22Rv1 (cell line): ENCODE data around the gene HSF2BP.
"Not testable (repeated sequence)": the region's sequence is repeated elsewhere in the genome, so short reads cannot be mapped to it uniquely, and the experiment has no call there.

ENCODE experiments used
- H3K27ac ChIP-seq: fragments of 450-650 bp; 2 replicates; pipeline ENCODE4 v1.5.1; 2017
- CTCF ChIP-seq: fragments of 450-650 bp; IDR thresholded peaks from 2 replicates; pipeline ENCODE4 v1.5.1; 2017; ENCODE audit warnings: mild to moderate bottlenecking
- ZFX ChIP-seq: fragments of 450-650 bp; IDR thresholded peaks from 2 replicates; pipeline ENCODE4 v1.6.1; 2017; ENCODE audit warnings: antibody characterized with exemption, borderline replicate concordance

HSF2BP gene

GRCh38 chr21:43600642-43601402 is 58.5 kb downstream of the HSF2BP start:
- no peak overlapping the region for H3K27ac ChIP-seq
- TF ChIP-seq ZFX (no peak), CTCF (no peak)

DNA sequence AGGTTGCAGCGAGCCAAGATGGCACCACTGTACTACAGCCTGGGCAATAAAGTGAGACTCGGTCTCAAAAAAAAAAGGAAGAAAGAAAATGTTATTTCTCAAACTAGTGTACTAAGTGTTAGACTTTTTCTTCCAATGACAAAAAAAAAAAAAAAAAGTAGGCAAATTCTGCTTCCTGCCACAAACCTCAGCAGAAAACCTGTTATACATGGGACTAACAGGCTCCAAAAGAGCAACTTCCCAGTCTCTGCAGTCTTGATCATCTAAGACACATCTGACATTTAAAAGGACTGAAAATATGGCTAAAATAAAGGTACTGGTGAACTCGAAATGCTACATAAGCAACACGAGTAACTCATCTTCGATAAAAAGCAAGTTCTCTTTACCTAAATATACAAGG is 59.6 kb downstream of the HSF2BP start:
- no peak for TF ChIP-seq CTCF
- TF ChIP-seq ZFX, result no peak
- H3K27ac ChIP-seq, result no peak overlapping the region

DNA sequence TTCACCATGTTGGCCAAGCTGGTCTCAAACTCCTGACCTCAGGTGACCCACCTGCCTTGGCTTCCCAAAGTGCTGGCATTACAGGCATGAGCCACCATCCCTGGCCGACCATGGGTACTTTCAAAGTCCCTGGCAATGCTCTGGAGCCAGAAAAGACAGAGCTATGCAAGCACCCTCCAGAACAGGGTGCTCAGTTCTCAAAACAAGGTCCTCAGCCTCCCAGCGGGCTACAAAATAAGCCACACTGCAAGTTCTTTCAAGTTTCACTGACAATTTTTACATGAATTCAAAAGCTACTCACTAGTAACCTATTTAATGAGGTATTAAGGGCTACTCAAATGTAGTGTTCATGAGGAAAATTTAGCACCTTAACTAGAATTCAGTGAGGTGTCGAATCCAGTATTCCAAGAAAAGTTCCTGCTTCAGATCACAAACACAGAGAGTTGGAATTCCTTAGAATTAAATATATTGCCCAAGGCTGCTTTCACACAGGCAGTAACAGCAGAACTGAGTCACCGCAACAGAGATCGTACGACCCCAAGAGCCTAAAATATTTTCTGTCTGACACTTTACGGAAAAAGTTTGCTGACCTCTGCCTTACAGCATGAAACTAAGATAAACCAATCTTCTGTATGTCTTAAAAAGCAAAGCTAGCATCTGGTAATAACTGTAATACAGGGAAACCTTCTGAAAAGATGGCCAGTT is 60.7 kb downstream of the HSF2BP start:
- TF ChIP-seq ZFX (no peak), CTCF (no peak)
- H3K27ac ChIP-seq, result no peak overlapping the region

GRCh38 chr21:43597540-43598250 is 61.6 kb downstream of the HSF2BP start:
- no peak overlapping the region for H3K27ac ChIP-seq
- TF ChIP-seq ZFX, result no peak
- no peak for TF ChIP-seq CTCF

GRCh38 chr21:43597052-43597451 is 62.2 kb downstream of the HSF2BP start:
- no peak overlapping the region for H3K27ac ChIP-seq
- TF ChIP-seq CTCF, result no peak
- TF ChIP-seq ZFX, result no peak

DNA sequence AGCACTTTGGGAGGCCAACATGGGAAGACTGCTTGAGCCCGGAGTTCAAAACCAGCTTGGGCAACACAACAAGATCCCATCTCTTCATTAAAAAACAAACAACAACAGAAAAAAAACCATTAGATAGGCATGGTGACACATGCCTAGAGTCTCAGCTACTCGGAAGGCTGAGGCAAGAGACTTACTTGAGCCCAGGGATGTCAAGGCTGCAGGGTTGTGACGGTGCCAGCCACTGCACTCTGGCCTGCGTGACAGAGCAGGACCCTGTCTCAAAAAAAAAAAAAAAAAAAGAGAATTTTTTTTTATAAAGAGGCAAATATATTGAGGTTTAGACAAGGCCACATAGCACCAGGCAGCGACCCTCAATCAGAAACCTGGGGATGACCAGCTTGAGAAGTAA is 62.7 kb downstream of the HSF2BP start:
- TF ChIP-seq ZFX (no peak), CTCF (no peak)
- H3K27ac ChIP-seq, result no peak overlapping the region

- H3K27ac ChIP-seq, result not testable (repeated sequence)
Measured at GRCh38 chr21:43595769-43596168, 63.5 kb downstream of the HSF2BP start.
